K562 (cell line): Measurements from ENCODE around the gene UFC1. TPM values are rescaled to one million over a fixed set of nuclear protein-coding genes. Genes with fewer than 3 reads are reported as not detected.
A peak's percentile ranks its signal among the peaks of the same experiment; 100 is the strongest.

ENCODE experiments used
- ASH1L ChIP-seq: fragments of 450-650 bp; IDR thresholded peaks from 2 replicates; pipeline ENCODE4 v1.6.1; 2018; ENCODE audit warnings: borderline replicate concordance, mild to moderate bottlenecking, low read depth; ENCODE audit not compliant: partially characterized antibody
- CREBBP ChIP-seq: IDR thresholded peaks from one replicate; pipeline ENCODE4 v1.6.1; 2012; ENCODE audit warnings: low read depth, mild to moderate bottlenecking, control low read depth, inconsistent platforms, low read length
- DLX4 ChIP-seq: fragments of 250-450 bp; sonication (Bioruptor Pico); IDR thresholded peaks from 2 replicates; pipeline ENCODE4 v1.6.1; 2021; ENCODE audit warnings: mild to moderate bottlenecking
- DMBX1 ChIP-seq: fragments of 250-450 bp; sonication (Bioruptor Pico); IDR thresholded peaks from 2 replicates; pipeline ENCODE4 v1.8.0; 2022; ENCODE audit warnings: inconsistent platforms, mild to moderate bottlenecking, moderate library complexity, borderline replicate concordance
- ESRRA ChIP-seq: fragments of 450-650 bp; IDR thresholded peaks from 2 replicates; pipeline ENCODE4 v1.6.1; 2014; ENCODE audit warnings: low read depth, mild to moderate bottlenecking, moderate library complexity, borderline replicate concordance
- FOXJ3 ChIP-seq: sonication (generic); formaldehyde crosslinking; IDR thresholded peaks from 2 replicates; pipeline ENCODE4 v1.4.0; 2020; ENCODE audit warnings: mild to moderate bottlenecking, missing genetic modification reagents
- HIVEP1 ChIP-seq: fragments of 250-450 bp; sonication (Bioruptor Pico); IDR thresholded peaks from 2 replicates; pipeline ENCODE4 v1.4.0; 2020; ENCODE audit warnings: mild to moderate bottlenecking
- HMBOX1 ChIP-seq: sonication (generic); IDR thresholded peaks from 2 replicates; pipeline ENCODE4 v1.6.1; 2016
- LCOR ChIP-seq: sonication (generic); formaldehyde crosslinking; IDR thresholded peaks from 2 replicates; pipeline ENCODE4 v1.8.0; 2022; ENCODE audit warnings: mild to moderate bottlenecking, missing genetic modification reagents
- MTA3 ChIP-seq: fragments of 450-650 bp; formaldehyde crosslinking; IDR thresholded peaks from 2 replicates; pipeline ENCODE4 v1.6.1; 2017; ENCODE audit warnings: mild to moderate bottlenecking, borderline replicate concordance
- MYC ChIP-seq, 2 experiments: fragments of 250-450 bp in 1 of 2; sonication (Bioruptor Pico) in 1 of 2; IDR thresholded peaks; 2 replicates each; pipeline versions ENCODE4 v1.5.1 to v1.6.1; 2012 to 2021; ENCODE audit warnings: low read depth in 2 of 2, borderline replicate concordance in 1 of 2, improper control_type of control experiment in 1 of 2, low read length in 1 of 2, mild to moderate bottlenecking in 1 of 2, moderate library complexity in 1 of 2
- NONO ChIP-seq, 2 experiments: fragments of 200-400 bp in 1 of 2; fragments of 450-650 bp in 1 of 2; formaldehyde crosslinking in 1 of 2; IDR thresholded peaks; 2 replicates each; pipeline ENCODE4 v1.6.1; 2017; ENCODE audit warnings: low read depth in 2 of 2, mild to moderate bottlenecking in 2 of 2, moderate library complexity in 2 of 2, low read length in 1 of 2
- NR3C1 ChIP-seq: sonication (generic); formaldehyde crosslinking; IDR thresholded peaks from 2 replicates; pipeline ENCODE4 v1.8.1; 2022; ENCODE audit warnings: missing genetic modification reagents
- OTX1 ChIP-seq: fragments of 450-650 bp; formaldehyde crosslinking; IDR thresholded peaks from 2 replicates; pipeline ENCODE4 v1.4.0; 2022; ENCODE audit warnings: mild to moderate bottlenecking
- PRMT5 ChIP-seq: sonication (generic); formaldehyde crosslinking; IDR thresholded peaks from 2 replicates; pipeline ENCODE4 v1.5.0; 2020; ENCODE audit warnings: missing genetic modification reagents
- SMAD2 ChIP-seq: fragments of 150-350 bp; IDR thresholded peaks from 2 replicates; pipeline ENCODE4 v1.6.1; 2014; ENCODE audit warnings: low read depth, mild to moderate bottlenecking, low read length
- TAF7 ChIP-seq: fragments of 450-650 bp; IDR thresholded peaks from 2 replicates; pipeline ENCODE4 v1.6.1; 2016; ENCODE audit warnings: missing genetic modification characterization, missing compliant biosample characterization
- USF1 ChIP-seq: sonication (generic); formaldehyde crosslinking; IDR thresholded peaks from 2 replicates; pipeline ENCODE4 v1.9.0; 2022; ENCODE audit warnings: mild to moderate bottlenecking, missing genetic modification reagents
- ZNF239 ChIP-seq: fragments of 250-450 bp; sonication (Bioruptor Pico); IDR thresholded peaks from 2 replicates; pipeline ENCODE4 v1.4.0; 2020; ENCODE audit warnings: mild to moderate bottlenecking
- ZNF518B ChIP-seq: fragments of 250-450 bp; sonication (Bioruptor Pico); IDR thresholded peaks from 2 replicates; pipeline ENCODE4 v1.5.0; 2021; ENCODE audit warnings: mild to moderate bottlenecking, moderate library complexity
- ZNF695 ChIP-seq: fragments of 450-650 bp; formaldehyde crosslinking; IDR thresholded peaks from 2 replicates; pipeline ENCODE4 v1.4.0; 2020; ENCODE audit warnings: mild to moderate bottlenecking, moderate library complexity
- polyA plus RNA-seq, 8 experiments: library from polyadenylated mRNA; depleted of rRNA in 4 of 8; stranded (reverse) in 5 of 8; unstranded in 3 of 8; fragments of >200 nt; fragmentation: Nextera tagmentation in 2 of 8; fragmentation: Illumina TruSeq in 1 of 8; extraction: Ambion mirVana in 2 of 8; extraction: Trizol in 1 of 8; gene quantifications; 2 replicates each; pipeline versions ENCODE4 v1.2.1 to v1.2.3, GENCODE V29; 2011 to 2014; ENCODE audit warnings: inconsistent platforms in 1 of 8, missing spikeins in 1 of 8
- total RNA-seq, 7 experiments: library from RNA; depleted of rRNA in 6 of 7; stranded (reverse); fragments of >200 nt in 6 of 7; fragmentation: Illumina TruSeq in 2 of 7; extraction: Trizol in 2 of 7; gene quantifications; 2 replicates each; pipeline versions ENCODE4 v1.2.1 to v1.2.3, GENCODE V29; 2011 to 2021; ENCODE audit warnings: low replicate concordance in 1 of 7

Gene UFC1
- total and polyA plus RNA-seq, 9 of the 15 experiments (the other 6 are each of a cell fraction or from before 2014, with no cell fraction given), result 92.8 to 220 (median 161) TPM

GRCh38 chr1:161165742-161166668, 12.2 kb downstream of the UFC1 start, which contains the start of gene PPOX (continued):
- TF ChIP-seq HMBOX1 (peak; percentile 83), USF1 (CRISPR knock-in tag) (peak; percentile 89), MTA3 (peak; percentile 96), NONO (IDR thresholded peaks at IDR 0.05; ENCODE audit: low read depth in 2 of 2, low read length in 1 of 2) (peak in 1 of 2 experiments; percentile 87; a peak in 2 of 4 replicates), ZNF695 (CRISPR knock-in tag) (no peak), OTX1 (no peak), ZNF239 (CRISPR knock-in tag) (no peak), PRMT5 (CRISPR knock-in tag) (no peak), TAF7 (tag) (no peak), NR3C1 (CRISPR knock-in tag) (no peak), LCOR (CRISPR knock-in tag) (peak; percentile 92; the same call in 1 of the 2 replicates), ESRRA (peak; percentile 47), CREBBP (no peak), DLX4 (no peak), MYC (IDR thresholded peaks at IDR 0.05; ENCODE audit: low read depth, low read length) (peak; percentile 86; the same call in 1 of the 2 replicates), MYC (CRISPR knock-in tag; IDR thresholded peaks at IDR 0.05; ENCODE audit: borderline replicate concordance, low read depth) (peak; percentile 71; the same call in 1 of the 2 replicates), DMBX1 (CRISPR knock-in tag) (peak; percentile 76), ASH1L (no peak), SMAD2 (no peak), FOXJ3 (peak; percentile 84), ZNF518B (no peak), HIVEP1 (CRISPR knock-in tag) (no peak)
